Naive B cell (primary cell): ENCODE results near the gene IER3. TPM values are rescaled to one million over a fixed set of nuclear protein-coding genes. Genes with fewer than 3 reads are reported as not detected.

ENCODE experiments used
- ATAC-seq, 2 donors: fragments of 150-1000 bp; cut with Tn5 transposase; 2 replicates each; pipeline ENCODE4 v1.10.0; 2021; ENCODE audit warnings: low read depth in 2 of 2, mild to moderate bottlenecking in 2 of 2, moderate library complexity in 2 of 2
- DNase-seq: peaks from one replicate; pipeline ENCODE4 v3.0.0; 2022
- H3K27ac Mint-ChIP-seq, 6 donors: one replicate each; pipeline ENCODE4 v1.8.0; 2020 to 2022; ENCODE audit warnings: mild to moderate bottlenecking in 6 of 6, mixed read lengths in 6 of 6, moderate library complexity in 5 of 6, inconsistent platforms in 2 of 6
- H3K27me3 Mint-ChIP-seq, 3 donors: one replicate each; pipeline ENCODE4 v1.8.0; 2021 to 2022; ENCODE audit warnings: mixed read lengths in 3 of 3, mild to moderate bottlenecking in 1 of 3
- H3K36me3 Mint-ChIP-seq, 2 donors: one replicate each; pipeline ENCODE4 v1.8.0; 2020 to 2022; ENCODE audit warnings: mixed read lengths in 2 of 2, inconsistent platforms in 1 of 2, mild to moderate bottlenecking in 1 of 2
- H3K4me1 Mint-ChIP-seq, 3 donors: one replicate each; pipeline ENCODE4 v1.8.0; 2020 to 2022; ENCODE audit warnings: mixed read lengths in 3 of 3, inconsistent platforms in 1 of 3, mild to moderate bottlenecking in 1 of 3, moderate library complexity in 1 of 3
- H3K4me3 Mint-ChIP-seq, 8 donors: one replicate each; pipeline ENCODE4 v1.8.0; 2020 to 2022; ENCODE audit warnings: mild to moderate bottlenecking in 8 of 8, mixed read lengths in 8 of 8, moderate library complexity in 8 of 8, inconsistent platforms in 2 of 8
- H3K9me3 Mint-ChIP-seq, 7 donors: one replicate each; pipeline ENCODE4 v1.8.0; 2020 to 2022; ENCODE audit warnings: mixed read lengths in 7 of 7, mild to moderate bottlenecking in 5 of 7, inconsistent platforms in 2 of 7, moderate library complexity in 1 of 7
- polyA plus RNA-seq, 6 donors: library from polyadenylated mRNA; unstranded; fragments of 300-500 nt; fragmentation: Illumina TruSeq; gene quantifications; one replicate each; pipeline ENCODE4 v1.2.3, GENCODE V29; 2021; ENCODE audit warnings: low read depth in 6 of 6

The IER3 gene
- polyA plus RNA-seq, 6 donors from 2014 or later: 0.31 TPM; not detected in 5

DNA sequence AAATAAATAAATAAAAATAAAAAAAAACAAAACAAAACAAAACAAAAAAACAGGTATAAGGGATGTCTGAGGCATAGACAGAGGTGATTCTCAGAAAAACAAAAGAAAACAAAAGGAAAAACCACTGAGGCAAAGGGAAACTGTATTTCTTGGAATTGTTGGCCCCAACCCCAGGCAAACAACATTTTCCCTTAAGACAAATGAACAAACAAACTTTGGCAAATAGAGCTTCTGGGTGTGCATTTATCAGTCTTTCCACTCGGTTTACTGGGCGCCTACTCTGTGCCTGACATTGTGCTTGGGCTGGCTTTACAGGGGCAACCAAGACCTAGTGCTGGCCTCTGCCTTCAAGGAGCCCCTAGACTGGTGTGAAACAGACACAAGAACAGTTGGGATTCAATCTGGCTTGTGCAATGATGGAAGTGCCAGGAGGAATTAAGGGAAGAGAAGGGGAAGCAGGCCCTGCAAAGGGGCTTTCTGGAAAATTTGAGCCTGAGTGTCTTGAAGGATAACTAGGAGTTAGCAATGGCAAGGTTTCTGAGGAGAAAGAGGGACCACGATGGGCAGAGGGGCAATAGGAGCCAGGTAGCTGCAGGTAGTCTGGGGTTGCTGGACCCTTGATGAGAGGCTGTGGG lies 33.8 kb upstream of the IER3 start:
- peaks cover 0 to 23% (median 18%) of the 10 kb centered on the region in 3 donors for H3K27me3 Mint-ChIP-seq
- H3K36me3 Mint-ChIP-seq: no peaks in the 10 kb centered on the region
- peak overlapping the region in 1 of 6 donors; percentile 69 for H3K27ac Mint-ChIP-seq

DNA sequence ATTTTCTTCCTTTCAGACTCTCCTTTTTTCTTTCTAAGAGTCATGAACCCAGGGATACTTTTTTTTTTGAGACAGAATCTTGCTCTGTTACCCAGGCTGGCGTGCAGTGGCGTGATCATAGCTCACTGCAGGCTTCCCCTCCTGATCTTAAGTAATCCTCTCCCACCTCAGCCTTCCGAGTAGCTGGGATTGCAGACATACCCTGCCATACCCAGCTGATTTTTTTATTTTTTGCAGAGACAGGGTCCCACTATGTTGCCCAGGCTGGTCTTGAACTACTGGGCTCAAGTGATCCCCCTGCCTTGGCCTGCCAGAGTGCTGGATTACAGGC lies 32.8 kb upstream of the IER3 start:
- no peaks in the 10 kb centered on the region for H3K9me3 Mint-ChIP-seq
- no peak overlapping the region for H3K27ac Mint-ChIP-seq
- no peak overlapping the region for H3K4me3 Mint-ChIP-seq
- ATAC-seq: no peak
- no peaks in the 10 kb centered on the region for H3K36me3 Mint-ChIP-seq
- DNase-seq: no peak
- peaks cover 0 to 32% (median 18%) of the 10 kb centered on the region in 3 donors for H3K27me3 Mint-ChIP-seq
- H3K4me1 Mint-ChIP-seq: peaks cover 6 to 16% (median 13%) of the 10 kb centered on the region in 3 donors

More for the DNA sequence above, 33.8 kb upstream of the IER3 start:
- no peak for DNase-seq
- ATAC-seq: no peak
- Mint-ChIP-seq H3K4me3 (peak overlapping the region in 1 of 8 donors; percentile 25), H3K9me3 (no peaks in the 10 kb centered on the region), H3K4me1 (peaks cover 12 to 20% (median 18%) of the 10 kb centered on the region in 3 donors)

DNA sequence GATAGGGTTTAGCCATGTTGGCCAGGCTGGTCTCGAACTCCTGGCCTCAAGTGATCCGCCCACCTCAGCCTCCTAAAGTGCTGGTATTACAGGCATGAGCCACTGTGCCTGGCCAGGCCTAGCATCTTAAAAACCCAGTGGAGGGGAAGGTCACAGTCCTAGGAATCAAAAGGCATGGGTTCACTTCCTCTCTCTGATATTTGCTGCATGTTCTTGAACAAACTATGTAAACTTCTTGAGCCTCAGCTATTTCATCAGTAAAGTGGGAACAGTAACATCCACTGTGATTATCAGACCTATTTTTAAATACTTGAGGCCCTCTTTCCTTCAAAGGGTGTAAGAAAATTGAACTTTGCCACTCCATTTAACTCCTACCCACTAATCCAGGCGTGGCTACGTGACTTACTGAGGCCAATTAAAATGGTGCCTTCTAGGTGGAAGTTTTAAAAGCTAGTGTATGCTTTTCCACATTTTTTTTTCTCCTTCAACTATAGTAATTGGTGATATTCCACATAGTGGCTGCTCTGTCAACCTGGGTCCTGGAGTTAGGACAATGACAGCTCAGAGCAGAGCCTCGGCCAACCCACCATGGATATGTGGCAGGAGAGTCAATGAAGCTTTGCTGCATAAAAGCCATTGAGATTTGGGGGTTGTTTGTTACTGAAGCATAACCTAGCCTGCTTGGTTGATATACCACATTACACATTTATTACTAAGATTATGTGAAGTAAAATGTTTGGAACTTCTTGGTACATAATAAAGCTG lies 32.2 kb upstream of the IER3 start:
- no peaks in the 10 kb centered on the region for H3K9me3 Mint-ChIP-seq
- H3K27ac Mint-ChIP-seq: no peak overlapping the region
- ATAC-seq (no peak), DNase-seq (no peak)
- H3K4me1 Mint-ChIP-seq: peaks cover under 1 to 11% (median 8%) of the 10 kb centered on the region in 3 donors
- peaks cover 0 to 33% (median 18%) of the 10 kb centered on the region in 3 donors for H3K27me3 Mint-ChIP-seq
- no peaks in the 10 kb centered on the region for H3K36me3 Mint-ChIP-seq
- no peak overlapping the region for H3K4me3 Mint-ChIP-seq

DNA sequence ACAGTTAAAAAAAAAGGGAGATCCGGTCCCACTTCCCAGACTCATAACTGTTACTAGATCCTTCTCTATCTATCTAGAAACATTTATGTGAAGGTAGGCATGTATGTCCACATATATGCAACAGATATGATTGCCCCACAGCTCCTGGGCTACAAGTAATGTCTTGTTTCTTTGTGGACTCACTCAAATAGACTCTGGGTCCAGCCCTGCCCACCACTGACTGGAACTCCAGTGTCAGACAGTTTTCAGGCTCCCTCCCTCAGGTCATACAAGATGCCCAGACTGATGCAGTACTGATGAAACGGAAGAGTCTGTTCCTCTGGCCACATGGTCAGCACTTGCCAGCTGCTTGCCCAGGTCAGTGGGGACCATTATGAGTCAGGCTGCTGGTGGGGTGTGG lies 30.8 kb upstream of the IER3 start:
- no peak for ATAC-seq
- Mint-ChIP-seq H3K27ac (peak overlapping the region in 1 of 6 donors; percentile 37), H3K4me1 (peaks cover 1 to 3% (median 2%) of the 10 kb centered on the region in 3 donors), H3K27me3 (peaks cover 3 to 35% (median 18%) of the 10 kb centered on the region in 3 donors), H3K36me3 (no peaks in the 10 kb centered on the region), H3K9me3 (no peaks in the 10 kb centered on the region), H3K4me3 (no peak overlapping the region)
- no peak for DNase-seq

DNA sequence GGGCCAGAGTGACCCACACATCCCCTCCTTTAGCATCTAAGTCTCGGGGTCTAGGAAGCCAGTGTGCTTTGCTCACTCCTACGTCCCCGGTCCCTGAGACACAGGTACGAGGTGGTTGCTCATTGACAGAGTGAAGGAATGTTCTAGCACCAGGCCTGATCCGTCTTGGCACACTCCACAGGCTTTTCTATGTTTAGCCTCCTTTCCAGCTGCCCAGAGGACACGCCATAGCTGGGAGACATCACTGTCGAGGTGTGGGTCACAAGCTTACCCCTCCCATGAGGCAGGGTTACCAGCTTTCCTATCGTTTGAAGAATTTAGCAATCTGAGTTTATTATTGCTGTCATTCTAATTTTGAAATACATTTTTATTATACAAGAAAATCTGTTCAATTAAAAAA lies 30.4 kb upstream of the IER3 start:
- Mint-ChIP-seq H3K9me3 (no peaks in the 10 kb centered on the region), H3K27ac (no peak overlapping the region), H3K27me3 (peaks cover 3 to 37% (median 18%) of the 10 kb centered on the region in 3 donors), H3K36me3 (no peaks in the 10 kb centered on the region), H3K4me1 (peaks cover 5 to 7% (median 7%) of the 10 kb centered on the region in 3 donors), H3K4me3 (no peak overlapping the region)
- DNase-seq (no peak), ATAC-seq (no peak)

DNA sequence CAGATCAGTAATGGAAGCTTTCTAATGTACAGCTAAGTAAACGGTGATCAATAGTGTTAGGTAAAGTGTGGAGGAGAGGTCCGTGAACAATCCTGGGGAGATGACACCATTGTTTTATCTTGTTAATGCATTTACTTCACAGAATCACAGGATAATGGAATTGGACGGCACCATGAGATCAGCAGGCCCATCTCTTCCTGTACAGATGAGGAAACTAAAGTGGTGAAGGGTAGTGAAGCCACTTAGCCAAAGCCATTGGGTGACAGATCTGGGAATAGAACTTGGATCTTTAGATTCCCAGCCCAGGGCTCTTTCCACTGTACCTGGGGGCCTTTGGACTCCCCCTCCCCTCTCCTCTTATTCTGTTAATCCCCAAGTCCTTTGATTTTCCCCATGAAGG lies 26.2 kb upstream of the IER3 start:
- Mint-ChIP-seq H3K27ac (peak overlapping the region in 1 of 6 donors; percentile 74), H3K4me1 (peaks cover 10 to 26% (median 18%) of the 10 kb centered on the region in 3 donors), H3K4me3 (no peak overlapping the region), H3K27me3 (peaks cover 0 to 20% (median 7%) of the 10 kb centered on the region in 3 donors), H3K36me3 (no peaks in the 10 kb centered on the region), H3K9me3 (no peaks in the 10 kb centered on the region)
- ATAC-seq (no peak), DNase-seq (no peak)

DNA sequence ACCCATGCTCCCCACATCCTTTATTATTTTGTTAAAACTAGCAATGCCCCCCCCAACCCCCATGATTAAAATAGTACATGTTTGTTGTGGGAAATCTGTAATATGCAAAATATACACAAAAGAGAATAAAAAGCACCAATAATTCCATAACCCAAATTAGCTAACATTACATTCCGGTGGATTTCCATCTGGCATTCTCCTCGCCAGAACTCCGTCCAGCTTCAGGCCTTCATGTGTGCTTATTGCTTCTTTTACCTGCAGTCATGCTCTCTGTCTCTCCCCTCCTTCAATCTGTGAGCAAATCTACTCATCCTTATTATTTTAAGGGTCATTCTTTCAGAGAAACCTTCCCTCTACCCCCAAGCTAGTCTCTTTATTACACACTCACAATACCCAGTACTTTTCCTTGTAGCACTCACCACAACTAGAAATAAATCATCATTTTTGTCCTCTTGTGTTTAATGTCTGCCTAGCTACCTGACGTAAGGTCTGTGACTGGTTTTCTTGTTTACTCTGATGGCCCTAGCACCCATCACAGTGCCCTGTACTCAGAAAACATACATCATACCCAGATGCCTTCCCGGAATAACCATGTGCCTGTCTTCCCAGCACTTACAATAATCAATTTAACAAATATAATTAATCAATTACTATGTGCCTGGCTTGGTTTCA lies 25.6 kb upstream of the IER3 start:
- H3K27ac Mint-ChIP-seq: peak overlapping the region in 1 of 6 donors; percentile 64

DNA sequence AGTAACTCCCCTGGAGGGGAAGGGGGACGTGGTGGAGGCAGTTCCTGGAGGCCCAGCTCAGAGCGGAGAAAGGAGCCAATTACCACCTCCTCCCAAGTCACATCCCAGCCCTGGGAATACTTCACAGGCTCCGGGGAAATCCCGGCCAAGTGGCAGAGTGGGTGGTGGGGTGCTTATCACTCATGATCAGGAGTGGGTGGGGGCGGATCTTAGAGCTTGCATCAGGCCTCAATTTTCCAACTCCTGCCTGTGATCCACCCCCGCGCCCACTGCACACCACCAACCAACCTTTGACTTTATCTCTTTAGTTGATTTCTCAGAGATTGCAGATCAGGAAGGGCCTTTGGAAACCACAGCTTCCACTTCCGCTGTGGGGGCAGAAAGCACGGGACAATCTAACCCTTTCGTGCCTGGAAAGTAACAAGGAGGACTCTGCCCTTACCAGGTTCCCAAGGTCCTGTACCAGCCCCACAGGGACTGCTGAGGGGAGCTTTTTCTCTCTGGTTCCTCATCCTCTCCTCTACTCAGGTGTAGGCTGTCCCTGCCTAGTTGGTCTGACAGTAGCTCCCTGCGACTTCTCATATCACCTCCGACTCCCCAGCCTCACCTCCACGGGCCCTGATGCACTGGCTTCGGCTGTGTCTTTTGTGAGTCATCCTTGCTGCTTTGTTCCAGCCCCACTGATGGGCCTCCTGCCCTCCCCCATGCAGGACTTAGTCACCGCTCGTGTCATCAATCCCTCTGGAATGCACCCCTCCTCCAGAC lies 24.9 kb upstream of the IER3 start:
- H3K4me1 Mint-ChIP-seq: peaks cover 10 to 26% (median 18%) of the 10 kb centered on the region in 3 donors
- H3K36me3 Mint-ChIP-seq: peaks cover 0 to 3% of the 10 kb centered on the region in 2 donors
- ATAC-seq (no peak), DNase-seq (no peak)
- H3K27me3 Mint-ChIP-seq: peaks cover 7 to 24% (median 12%) of the 10 kb centered on the region in 3 donors
- peak overlapping the region in 1 of 6 donors; percentile 64 for H3K27ac Mint-ChIP-seq
- H3K9me3 Mint-ChIP-seq: peaks cover 0 to 2% (median 0%) of the 10 kb centered on the region in 7 donors
- peak overlapping the region in 1 of 8 donors; percentile 37 for H3K4me3 Mint-ChIP-seq

More for the DNA sequence above, 25.6 kb upstream of the IER3 start:
- Mint-ChIP-seq H3K4me3 (no peak overlapping the region), H3K9me3 (no peaks in the 10 kb centered on the region), H3K27me3 (peaks cover 5 to 20% (median 7%) of the 10 kb centered on the region in 3 donors), H3K4me1 (peaks cover 10 to 26% (median 18%) of the 10 kb centered on the region in 3 donors), H3K36me3 (no peaks in the 10 kb centered on the region)
- DNase-seq: no peak
- ATAC-seq: no peak

DNA sequence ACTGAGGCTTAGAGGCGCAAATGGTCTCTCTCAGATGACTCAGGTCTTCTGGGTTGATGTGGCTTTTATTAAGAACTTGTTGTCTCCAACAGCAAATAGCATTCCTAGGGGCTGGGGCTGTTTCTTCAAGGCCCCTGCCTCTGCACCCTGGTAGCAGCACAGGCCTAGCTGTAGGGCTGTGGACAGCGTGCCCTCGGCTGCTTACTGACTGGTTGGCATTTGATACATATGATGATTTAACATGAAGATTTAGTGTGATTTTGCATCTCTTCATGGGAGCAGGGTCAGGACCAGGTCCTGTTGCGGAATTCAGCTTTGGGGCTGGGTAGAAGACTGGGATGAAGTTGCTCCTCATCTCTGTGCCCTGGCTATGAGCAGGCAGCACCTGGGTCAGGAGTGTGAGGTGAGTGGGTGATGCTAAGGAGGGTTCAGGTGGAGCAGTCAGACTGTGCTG lies 24.3 kb upstream of the IER3 start:
- Mint-ChIP-seq H3K36me3 (peaks cover 0 to 7% of the 10 kb centered on the region in 2 donors), H3K4me1 (peaks cover 10 to 26% (median 18%) of the 10 kb centered on the region in 3 donors), H3K4me3 (no peak overlapping the region), H3K9me3 (peaks cover 0 to 6% (median 0%) of the 10 kb centered on the region in 7 donors), H3K27ac (no peak overlapping the region), H3K27me3 (peaks cover 8 to 30% (median 19%) of the 10 kb centered on the region in 3 donors)
- no peak for DNase-seq
- no peak for ATAC-seq

DNA sequence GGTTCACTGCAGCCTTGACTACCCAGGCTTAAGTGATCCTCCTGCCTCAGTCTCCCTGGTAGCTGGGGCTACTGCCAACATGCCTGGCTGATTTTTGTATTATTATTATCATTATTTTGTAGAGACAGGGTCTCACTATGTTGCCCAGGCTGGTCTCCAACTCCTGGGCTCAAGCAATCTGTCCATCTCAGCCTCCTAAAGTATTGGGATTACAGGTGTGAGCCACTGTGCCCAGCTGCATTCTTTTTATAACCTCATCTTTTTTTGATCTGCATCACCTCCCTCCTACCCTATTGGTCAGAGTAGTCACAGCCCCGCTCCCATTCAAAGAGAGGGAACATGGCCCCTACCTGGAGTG lies 23.6 kb upstream of the IER3 start:
- peaks cover 0 to 7% of the 10 kb centered on the region in 2 donors for H3K36me3 Mint-ChIP-seq
- peak overlapping the region in 1 of 6 donors; percentile 8 for H3K27ac Mint-ChIP-seq
- no peak for ATAC-seq
- H3K4me1 Mint-ChIP-seq: peaks cover 10 to 26% (median 18%) of the 10 kb centered on the region in 3 donors
- H3K4me3 Mint-ChIP-seq: no peak overlapping the region
- H3K9me3 Mint-ChIP-seq: peaks cover 0 to 6% (median 0%) of the 10 kb centered on the region in 7 donors
- H3K27me3 Mint-ChIP-seq: peaks cover 13 to 29% (median 23%) of the 10 kb centered on the region in 3 donors
- no peak for DNase-seq

DNA sequence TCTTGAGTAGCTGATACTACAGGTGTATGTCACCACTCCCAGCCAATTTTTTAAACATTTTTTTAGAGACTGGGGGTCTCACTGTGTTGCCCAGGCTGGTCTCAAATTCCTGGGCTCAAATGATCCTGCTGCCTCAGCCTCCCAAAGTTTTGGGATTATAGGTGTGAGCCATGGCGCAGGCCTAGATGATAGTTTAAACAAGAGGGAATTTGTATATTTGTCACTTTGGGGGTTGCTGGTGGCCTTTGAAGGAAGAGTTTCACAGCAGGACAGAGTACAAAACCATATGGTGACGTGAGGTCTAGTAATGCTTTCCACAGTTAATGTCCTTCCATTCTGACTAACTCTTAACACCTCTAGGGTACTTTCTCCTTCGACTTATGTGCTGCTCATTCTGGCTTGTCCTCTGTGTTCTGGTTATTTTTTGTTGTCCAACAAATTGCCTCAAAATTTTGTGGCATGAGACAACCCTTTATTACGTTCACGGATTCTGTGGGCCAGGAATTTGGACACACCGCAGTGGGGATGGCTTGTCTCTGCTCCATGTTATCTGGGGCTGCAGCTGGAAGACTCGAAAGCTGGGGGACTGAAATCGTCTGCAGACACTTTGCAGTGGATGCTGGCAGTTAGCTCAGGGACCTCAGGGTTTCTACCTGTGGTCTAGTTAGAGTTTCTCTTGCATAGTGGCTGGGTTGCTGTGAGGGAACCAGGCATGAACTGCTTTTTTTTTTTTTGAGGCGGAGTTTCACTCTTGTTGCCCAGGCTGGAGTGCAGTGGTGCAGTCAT lies 23.0 kb upstream of the IER3 start:
- Mint-ChIP-seq H3K4me3 (no peak overlapping the region), H3K27me3 (peaks cover 13 to 24% (median 23%) of the 10 kb centered on the region in 3 donors), H3K4me1 (peaks cover 10 to 26% (median 18%) of the 10 kb centered on the region in 3 donors), H3K9me3 (peaks cover 0 to 6% (median 0%) of the 10 kb centered on the region in 7 donors), H3K36me3 (peaks cover 0 to 7% of the 10 kb centered on the region in 2 donors), H3K27ac (peak overlapping the region in 1 of 6 donors; percentile 34)
- ATAC-seq (no peak), DNase-seq (no peak)

DNA sequence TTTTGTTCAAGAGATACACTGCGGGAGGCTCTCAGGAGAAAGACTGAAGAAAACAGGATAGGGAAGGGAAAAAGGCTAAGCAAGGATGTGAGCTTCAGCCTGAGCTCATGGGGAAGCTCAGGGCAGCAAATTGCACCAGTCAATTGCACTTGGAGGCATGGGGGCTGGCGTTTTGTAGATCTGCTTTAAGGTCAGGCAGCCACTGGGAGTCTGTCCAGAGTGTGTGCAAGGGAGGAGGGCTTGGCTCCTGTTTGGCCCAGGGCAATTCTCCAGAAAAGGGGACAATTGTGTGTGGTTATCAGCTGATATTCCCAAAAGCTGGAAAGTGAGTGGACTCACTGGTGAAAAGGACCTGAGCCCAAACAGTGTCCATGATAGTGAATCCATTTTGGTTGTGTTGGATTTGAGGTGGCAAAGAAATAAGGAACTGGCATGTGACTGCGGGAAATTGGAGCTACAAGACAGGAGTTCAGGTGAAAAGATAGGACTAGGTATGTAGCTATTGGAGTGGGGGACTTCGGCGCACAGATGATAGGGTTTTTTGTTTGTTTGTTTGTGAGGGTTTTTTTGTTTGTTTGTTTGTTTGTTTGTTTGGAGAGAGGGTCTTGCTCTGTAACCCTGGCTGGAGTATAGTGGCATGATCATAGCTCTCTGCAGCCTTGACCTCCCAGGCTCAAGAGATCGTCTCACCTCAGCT lies 22.3 kb upstream of the IER3 start:
- H3K4me3 Mint-ChIP-seq: no peak overlapping the region
- H3K36me3 Mint-ChIP-seq: peaks cover 0 to 7% of the 10 kb centered on the region in 2 donors
- peaks cover 10 to 26% (median 18%) of the 10 kb centered on the region in 3 donors for H3K4me1 Mint-ChIP-seq
- peak overlapping the region in 2 of 6 donors; percentile 10 to 49 for H3K27ac Mint-ChIP-seq
- no peak for DNase-seq
- peaks cover 13 to 23% (median 20%) of the 10 kb centered on the region in 3 donors for H3K27me3 Mint-ChIP-seq
- peaks cover 0 to 6% (median 0%) of the 10 kb centered on the region in 7 donors for H3K9me3 Mint-ChIP-seq
- ATAC-seq: no peak
